G401 (cell line): ENCODE measurements around the gene PRPSAP2. TPM values are rescaled to one million over a fixed set of nuclear protein-coding genes. Genes with fewer than 3 reads are reported as not detected.
"Not testable (repeated sequence)": the region's sequence is repeated elsewhere in the genome, so short reads cannot be mapped to it uniquely, and the experiment has no call there.

ENCODE experiments used
- DNase-seq: peaks from one replicate; pipeline ENCODE4 v3.0.0-alpha.2; 2015; ENCODE audit warnings: low spot score
- in situ Hi-C: cut with HindIII; loops from 2 replicates; pipeline ENCODE4 v1.10.0; 2016; ENCODE audit warnings: low sequenced_read_pairs, mixed read lengths
- total RNA-seq: library from RNA; depleted of rRNA; stranded (reverse); fragments of >200 nt; shearing (Covaris generic); gene quantifications from 2 replicates; pipeline ENCODE4 v1.2.3, GENCODE V29; 2014

PRPSAP2 gene
- total RNA-seq, 1 experiment from 2014 or later, result 137 TPM

DNA sequence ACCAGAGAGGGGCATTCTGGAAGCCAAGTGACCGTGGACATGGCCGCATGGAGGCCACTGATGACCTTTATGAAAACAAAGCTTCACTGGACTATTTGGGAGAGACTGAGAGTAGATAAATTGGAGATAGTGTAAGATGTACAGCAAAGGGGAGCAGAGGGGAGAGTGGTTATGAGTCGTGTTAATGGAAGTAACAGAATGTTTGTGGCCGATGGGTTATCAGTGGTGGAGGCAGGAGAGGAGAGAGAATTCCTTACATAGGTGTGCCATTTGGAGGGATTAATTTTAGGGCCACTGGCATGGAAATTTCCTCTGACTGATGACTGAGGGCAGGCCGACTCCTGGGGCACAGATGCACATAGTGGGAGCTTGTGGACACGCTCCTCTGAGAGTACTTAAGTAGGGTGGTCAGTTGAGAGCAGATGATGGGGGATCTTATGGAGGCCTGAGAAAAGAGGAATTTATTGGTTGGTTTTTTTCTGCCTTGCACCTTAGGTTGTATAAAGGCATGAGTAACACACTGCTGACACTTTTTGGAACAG, 19.2 kb downstream of the PRPSAP2 start:
- in situ Hi-C loops, result no loop called here
- DNase-seq, result no peak

DNA sequence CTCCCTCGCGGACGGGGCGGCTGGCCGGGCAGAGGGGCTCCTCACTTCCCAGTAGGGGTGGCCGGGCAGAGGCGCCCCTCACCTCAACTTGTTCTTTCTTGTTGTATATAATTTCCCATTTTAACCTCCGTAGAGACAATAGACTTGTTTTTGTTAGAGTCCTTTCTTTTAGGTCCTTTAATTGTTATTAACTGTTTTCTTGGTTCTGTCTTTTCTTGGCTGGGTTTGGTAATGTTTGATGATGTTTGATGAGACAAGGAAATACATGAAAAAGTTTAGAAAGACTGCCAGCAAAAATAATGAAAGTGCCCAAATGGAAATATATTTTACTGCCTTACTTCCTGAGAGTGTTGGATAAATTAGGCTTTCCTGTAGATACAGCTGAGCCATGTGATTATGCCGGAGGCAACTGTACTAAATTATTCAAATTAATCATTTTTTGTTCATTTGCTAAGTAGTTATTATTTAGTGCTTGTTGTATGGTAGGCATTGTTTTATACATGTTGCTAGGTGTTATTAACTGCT, 30.9 kb downstream of the PRPSAP2 start:
- in situ Hi-C loops, result no loop called here
- DNase-seq, result peak; percentile 20

DNA sequence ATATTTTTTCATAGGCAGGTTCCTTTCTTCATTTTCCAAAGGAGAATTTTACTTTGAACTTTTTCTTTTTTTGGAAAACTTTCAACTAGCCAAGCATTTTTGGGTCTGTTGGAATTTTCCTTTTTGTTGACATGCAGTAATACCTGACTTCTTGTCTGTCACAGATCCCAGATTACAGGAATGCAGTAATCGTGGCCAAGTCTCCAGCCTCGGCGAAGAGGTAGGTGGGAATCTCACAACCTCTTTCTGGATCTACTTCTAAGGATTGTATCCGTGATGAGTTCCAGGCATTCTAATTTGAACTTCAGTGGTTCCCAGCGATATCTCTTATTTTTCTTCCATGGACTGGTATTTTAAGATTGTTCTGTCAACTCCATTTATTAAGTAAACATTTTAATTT, 31.7 kb downstream of the PRPSAP2 start:
- in situ Hi-C loops, result no loop called here
- peak; percentile 83 for DNase-seq

DNA sequence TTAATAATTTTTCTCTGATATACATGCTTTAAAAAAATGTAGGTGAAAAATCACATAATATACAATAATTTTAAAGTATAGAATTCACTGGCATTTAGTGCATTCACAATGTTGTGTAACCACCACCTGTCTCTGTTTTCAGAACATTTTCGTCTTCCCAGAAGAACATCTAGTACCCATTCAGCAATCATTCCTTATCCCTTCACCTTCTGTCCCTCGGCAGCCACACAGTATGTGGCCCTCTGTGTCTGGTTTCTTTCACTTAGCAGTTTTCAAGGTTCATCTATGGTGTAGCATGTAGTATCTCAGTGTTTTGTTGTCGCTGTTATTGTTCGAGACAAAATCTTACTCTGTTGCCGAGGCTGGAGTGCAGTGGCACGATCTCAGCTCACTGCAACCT, 33.6 kb downstream of the PRPSAP2 start:
- in situ Hi-C loops, result no loop called here
- peak; percentile 82 for DNase-seq

DNA sequence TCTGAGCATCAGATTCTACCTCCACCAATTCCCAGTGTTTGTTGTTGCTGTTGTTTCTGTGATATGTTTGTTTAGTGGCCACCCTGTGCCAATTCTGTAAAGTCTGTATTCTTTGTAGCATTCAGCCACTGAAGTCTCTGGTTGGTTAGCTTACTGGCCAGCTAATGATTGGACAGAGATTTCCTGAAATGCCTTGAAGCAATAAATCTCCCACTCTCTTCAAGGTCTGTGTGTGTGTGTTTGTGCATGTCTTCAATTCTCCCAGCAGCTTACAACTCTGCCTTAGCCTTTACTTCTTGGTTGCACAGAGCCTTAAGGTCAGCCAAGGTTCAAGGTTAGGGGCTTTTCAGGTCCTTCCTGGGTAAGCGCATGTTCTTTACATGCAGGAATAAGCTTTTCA, 38.2 kb downstream of the PRPSAP2 start:
- in situ Hi-C loops, result no loop called here
- DNase-seq, result no peak

DNA sequence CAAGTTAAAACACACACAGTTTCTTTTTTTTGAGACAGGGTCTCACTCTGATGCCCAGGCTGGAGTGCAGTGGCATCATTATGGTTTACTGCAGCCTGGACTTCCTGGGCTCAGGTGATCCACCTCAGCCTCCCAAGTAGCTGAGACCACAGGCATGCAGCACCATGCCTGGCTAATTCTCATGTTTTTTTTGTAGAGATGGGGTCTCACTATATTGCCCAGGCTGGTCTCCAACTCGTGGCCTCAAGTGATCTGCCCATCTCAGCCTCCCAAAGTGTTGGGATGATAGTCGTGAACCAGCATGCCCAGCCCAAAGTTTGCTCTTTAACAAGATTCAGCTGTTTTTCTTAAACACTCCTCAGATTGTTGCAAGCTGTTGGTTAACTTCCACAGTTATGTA, 39.0 kb downstream of the PRPSAP2 start:
- in situ Hi-C loops, result no loop called here

DNA sequence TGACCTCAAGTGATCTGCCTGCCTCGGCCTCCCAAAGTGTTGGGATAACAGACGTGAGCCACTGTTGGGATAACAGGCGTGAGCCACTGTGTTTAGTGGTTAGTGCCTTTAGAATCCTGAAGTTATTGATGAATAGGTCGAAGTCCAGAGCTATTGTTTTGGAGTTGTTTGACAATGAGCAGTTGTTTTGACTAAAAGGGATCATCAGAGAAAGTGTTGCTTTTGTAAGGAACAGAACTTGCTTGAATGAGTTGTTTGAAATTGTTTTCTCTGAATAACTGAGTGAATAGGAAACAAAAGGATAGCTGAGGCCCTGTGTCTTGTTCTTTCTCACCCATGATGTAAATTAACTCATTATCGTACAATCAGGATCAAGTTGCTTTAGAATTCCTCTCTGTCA, 46.6 kb downstream of the PRPSAP2 start:
- in situ Hi-C loops, result no loop called here
- no peak for DNase-seq

More for the DNA sequence above, 39.0 kb downstream of the PRPSAP2 start:
- no peak for DNase-seq

DNA sequence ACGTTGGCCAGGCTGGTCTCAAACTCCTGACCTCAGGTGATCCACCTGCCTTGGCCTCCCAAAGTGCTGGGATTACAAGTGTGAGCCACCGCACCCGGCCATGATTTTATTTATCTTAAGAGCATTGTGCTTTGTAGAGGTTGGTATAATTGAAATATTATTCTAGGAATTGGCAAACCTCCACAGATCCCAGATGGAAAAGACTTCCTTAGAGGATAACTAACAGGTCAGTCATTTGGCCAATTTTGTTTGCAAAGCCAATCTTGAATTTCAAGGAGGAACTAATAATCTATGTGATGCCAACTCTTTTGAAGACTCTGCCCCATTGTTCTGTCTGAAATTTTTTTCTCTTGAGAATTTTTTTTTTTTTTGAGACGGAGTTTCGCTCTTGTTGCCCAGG, 47.3 kb downstream of the PRPSAP2 start:
- in situ Hi-C loops, result no loop called here
- peak; percentile 67 for DNase-seq

DNA sequence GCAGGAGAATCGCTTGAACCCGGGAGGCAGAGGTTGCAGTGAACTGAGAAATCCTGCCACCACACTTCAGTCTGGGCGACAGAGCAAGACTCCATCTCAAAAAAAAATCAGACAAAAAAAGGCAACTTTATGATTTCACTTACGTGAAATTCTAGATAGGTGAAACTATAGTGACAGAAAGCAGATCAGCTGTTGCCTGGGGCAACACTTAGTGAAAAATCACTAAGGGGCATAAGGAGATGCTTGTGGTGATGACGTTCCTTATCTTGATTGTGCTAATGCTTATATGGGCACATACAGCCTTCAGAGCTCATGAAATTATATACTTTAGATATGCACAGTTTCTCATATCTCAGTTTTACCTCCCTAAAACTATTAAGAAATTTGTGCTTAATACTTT, 52.4 kb downstream of the PRPSAP2 start:
- in situ Hi-C loops, result no loop called here
- no peak for DNase-seq

DNA sequence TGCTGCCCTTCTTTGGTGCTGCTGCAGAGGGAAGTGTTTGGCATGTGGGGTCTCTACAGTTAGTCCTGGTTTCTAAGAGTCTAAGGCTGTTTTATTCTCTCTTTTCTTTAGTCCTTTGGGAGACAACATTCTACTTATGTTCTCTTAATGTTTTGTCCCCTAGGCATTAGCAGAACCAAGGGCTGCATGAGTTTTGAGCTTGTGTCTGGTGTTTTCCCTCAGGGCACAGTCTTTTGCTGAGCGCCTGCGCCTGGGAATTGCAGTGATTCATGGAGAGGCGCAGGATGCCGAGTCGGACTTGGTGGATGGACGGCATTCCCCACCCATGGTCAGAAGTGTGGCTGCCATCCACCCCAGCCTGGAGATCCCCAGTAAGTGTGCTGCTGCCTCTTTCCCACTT, 53.0 kb downstream of the PRPSAP2 start:
- in situ Hi-C loops, result no loop called here
- DNase-seq, result no peak

DNA sequence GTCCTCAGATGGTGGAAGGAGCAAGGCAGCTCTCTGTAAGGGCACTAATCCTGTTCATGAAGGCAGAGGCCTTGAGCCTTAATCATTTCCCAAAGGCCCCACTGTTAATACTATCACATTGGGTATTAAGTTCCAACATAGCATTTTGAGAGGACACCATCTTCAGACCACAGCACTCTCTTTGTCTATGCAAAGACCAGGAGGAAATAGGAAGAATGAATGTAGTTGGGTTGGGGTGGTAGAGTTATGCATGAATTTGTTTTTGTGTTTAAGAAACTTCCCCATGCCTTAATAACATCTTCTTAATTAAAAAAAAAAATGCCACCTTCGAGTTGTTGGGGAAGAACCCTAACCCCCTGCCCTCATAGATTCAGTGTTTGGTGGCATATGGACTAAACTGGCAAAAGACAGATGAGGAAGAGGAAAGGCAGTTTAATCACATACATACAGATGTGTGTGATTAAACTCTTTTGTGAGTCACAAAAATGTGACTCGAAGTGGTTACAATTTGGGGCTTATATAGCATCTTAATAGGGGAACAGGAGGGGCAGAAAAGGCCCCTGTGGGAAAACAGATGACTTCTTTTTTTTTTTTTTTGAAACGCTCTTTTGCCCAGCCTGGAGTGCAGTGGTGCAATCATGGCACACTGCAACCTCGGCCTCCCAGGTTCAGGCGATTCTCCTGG, 59.0 kb downstream of the PRPSAP2 start:
- in situ Hi-C loops, result no loop called here
- no peak for DNase-seq

DNA sequence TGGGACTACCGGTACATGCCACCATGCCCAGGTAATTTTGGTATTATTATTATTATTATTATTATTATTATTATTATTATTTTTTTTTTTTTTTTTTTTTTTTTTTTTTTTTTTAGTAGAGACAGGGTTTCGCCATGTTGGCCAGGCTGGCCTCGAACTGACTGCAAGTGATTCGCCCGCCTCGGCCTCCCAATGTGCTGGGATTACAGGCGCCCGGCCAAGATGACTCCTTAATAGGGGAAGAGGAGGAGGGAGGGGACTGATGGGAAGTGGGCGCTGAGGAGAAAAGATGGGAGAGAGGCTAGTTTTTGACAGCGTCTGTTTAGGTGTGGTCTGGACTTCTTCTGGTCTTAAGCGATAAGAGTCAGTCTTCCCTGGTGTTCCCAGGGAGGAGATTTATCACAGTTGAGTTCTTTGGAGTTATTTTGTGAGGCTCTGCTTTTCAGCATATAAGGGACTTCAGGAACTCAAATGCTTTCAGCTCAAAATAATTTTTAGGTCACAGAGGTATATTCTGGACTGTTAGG, 59.6 kb downstream of the PRPSAP2 start:
- in situ Hi-C loops, result no loop called here
- DNase-seq, result no peak

DNA sequence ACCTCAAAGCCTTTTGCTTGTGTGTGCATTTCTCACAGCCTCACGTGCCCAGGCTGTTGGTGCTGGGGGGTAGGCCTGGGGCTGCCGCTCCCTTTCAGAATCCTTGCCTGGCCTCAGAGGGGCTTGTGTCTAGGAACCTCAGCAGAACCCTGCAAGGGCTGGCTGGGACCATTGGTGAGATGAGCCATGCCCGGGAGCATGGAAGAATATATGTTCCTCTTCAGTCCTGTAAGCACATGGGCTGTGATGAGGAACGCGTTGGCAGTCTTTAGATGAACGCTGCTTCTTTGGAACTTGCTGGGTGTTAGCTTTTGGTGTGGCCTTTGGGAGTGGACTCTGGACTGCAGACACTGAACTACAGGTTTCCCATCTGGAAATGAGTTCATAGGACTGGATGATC, 62.0 kb downstream of the PRPSAP2 start:
- no peak for DNase-seq
- in situ Hi-C loops, result no loop called here

DNA sequence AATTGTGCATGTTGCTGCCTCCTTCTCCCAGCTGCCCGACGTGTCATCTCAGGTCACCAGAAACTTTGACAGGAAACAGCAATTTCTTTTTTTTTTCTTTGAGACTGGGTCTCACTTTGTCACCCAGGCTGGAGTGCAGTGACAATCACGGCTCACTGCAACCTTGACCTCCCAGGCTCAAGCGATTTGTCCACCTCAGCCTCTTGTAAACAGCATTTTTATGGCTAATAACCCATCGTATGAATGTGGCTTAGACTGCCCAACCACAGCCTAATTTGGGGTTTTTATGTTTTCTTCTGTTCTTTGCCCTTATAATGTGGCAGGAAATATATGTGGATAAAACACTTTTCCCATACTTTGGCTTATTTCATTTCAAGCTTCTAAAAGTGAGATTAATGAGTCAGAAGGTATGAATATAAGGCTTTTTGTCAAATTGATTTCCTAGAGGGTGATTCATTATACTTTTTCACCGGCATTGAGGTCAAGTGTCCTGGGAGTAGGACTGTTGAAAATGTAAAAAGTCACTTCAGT, 63.0 kb downstream of the PRPSAP2 start:
- in situ Hi-C loops, result no loop called here

DNA sequence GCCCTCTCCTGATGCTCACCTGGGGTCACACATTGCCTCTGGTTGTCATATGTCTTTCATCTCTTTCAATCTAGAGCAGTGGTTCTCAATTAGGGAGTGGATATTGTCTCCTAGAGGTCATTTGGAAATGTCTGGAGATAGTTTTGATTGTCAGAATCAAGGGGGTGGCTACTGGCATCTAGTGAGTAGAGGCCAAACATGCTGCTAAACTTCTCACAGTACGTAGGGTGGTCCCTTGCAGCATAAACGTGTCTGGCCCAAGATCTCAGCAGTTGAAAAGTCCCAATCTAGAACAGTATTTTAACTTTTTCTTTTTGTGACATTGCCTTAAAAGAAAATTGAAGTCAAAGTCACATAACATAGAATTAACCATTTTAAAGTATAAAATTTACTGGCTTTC, 63.6 kb downstream of the PRPSAP2 start:
- in situ Hi-C loops, result no loop called here
- no peak for DNase-seq

More for the DNA sequence above, 63.0 kb downstream of the PRPSAP2 start:
- DNase-seq, result no peak

DNA sequence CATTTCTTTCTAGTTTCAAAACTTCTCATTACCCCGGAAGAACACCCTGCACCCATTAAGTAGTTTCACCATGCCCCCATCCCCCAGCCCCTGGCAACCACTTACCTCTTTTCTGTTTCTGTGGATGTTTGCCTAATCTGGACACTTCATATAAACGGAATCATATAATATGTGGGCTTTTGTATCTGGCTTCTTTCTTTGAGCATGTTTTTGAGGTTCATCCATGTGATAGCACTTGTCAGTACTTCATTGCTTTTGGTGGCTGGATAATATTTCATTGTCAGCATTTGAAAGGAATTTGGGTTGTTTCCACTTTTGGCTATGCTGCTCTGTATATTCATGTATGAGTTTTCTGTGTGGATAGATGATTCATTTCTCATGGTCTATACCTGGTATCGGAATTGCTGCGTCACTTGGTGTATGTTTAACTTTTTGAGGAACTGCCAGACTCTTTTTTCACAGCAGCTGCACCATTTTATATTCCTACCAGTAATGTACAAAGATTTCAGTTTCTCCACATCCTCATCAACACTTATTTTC, 64.1 kb downstream of the PRPSAP2 start:
- in situ Hi-C loops, result no loop called here
- no peak for DNase-seq

DNA sequence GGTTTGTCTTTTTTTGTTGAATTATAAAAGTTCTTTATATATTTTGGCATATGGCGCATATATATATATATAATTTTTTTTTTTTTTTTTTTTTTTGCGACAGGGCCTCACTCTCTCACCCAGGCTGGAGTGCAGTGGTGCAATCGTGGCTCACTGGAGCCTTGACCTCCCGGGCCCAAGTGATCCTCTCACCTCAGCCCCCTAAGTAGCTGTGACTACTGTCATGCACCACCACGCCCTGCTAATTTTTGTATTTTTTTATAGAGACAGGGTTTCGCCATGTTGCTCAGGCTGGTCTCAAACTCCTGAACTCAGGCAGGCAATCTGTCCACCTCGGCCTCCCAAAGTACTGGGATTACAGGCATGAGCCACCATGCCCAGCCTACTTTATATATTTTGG, 64.7 kb downstream of the PRPSAP2 start:
- DNase-seq, in situ Hi-C loops: not testable (repeated sequence)

DNA sequence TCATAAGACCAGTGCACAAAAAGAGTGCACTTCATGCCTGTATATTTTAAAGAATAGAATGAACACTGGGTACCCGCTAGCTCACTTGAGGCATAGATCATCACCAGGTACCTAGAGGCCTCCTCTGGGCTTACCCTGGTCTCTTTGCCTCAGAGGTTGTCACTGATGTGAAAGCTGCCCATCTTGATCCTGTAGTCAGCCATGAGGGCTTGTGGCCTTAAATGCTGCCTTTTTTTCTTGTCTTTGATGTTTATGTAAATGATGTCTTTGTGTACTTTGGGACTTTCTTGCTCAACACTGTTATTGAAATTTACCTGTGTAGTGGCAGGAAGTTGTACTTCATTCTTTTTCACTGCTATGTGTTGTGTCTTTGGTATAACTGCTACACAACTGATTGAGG, 67.3 kb downstream of the PRPSAP2 start:
- in situ Hi-C loops, result no loop called here

DNA sequence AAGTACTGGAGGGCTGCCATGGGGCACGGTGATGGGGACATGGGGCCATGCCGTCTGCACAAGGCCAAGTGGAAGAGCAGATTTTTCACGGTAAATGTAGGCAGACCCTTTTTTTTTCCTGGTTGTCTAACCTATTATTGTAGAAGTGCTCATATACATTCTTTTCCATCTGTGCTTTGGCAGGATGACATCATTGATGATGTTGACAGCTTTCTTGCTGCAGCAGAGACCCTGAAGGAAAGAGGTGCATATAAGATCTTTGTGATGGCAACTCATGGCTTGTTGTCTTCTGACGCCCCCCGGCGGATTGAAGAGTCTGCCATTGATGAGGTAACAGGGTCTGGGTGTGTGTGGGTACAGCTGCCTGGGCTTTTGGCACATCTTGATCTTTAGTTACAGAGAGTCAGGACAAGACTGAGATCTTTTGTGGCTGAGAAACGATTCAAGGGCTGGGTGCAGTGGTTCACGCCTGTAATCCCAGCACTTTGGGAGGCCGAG, 70.7 kb downstream of the PRPSAP2 start:
- in situ Hi-C loops, result no loop called here
- DNase-seq, result peak; percentile 31

More for the DNA sequence above, 67.3 kb downstream of the PRPSAP2 start:
- DNase-seq, result no peak
